ENCODE data around the gene CLECL1. TPM values are rescaled to one million over a fixed set of nuclear protein-coding genes. Genes with fewer than 3 reads are reported as not detected.
"Not testable (repeated sequence)": the region's sequence is repeated elsewhere in the genome, so short reads cannot be mapped to it uniquely, and the experiment has no call there.

The CLECL1 gene
- total RNA-seq, 1 donor from 2014 or later = not detected

DNA sequence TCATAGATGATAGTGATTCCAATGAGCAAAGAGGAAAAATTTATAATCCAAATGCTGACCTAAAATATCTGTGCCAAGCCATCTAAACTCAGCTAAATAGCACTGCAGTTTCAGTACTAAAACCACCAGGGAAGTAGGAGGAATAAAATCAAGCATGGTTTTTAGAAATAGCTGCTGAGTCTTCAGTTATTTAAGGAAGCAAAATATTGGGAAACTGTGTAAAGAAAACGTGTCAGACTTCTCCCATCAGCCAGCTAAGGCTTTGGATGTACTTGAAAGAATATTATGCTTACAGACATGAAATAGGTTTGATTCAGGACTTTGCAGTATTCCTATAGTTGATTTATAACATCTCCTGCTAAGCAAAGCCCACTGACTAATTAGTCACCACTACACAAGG lies 38.7 kb downstream of the CLECL1 start:
- no peak for DNase-seq

GRCh38 chr12:9692909-9693308 lies 40.0 kb downstream of the CLECL1 start:
- DNase-seq = no peak

DNA sequence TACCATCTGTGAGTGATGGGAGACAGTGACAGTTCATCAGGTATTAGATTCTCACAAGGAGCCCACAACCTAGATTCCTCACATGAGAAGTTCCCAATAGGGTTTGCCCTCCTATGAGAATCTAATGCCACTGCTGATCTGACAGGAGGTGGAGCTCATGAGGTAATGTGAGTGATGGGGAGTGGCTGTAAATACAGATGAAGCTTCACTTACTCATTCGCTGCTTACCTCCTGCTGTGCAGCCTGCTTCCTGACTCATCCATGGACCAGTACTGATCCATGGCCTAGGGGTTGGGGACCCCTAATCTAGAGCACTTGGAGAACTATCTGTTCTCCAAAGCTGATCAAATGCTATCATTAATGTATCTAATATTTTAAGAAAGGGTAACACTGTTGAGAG lies 45.7 kb downstream of the CLECL1 start:
- no peak for DNase-seq

DNA sequence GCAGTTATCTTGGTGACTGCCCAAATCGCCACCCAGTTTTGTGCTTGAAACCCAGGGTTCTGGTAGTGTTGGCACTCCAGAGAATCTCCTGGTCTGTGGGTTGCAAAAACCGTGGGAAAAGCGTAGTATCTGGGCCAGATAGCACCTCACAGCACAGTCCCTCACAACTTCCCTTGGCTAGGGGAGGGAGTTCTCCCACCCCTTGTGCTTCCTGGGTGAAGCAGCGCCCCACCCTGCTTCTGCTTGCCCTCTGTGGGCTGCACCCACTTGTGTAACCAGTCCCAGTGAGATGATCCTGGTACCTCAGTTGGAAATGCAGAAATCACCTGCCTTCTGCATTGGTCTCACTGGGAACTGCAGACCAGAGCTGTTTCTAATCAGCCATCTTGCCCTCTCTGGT lies 47.0 kb downstream of the CLECL1 start:
- DNase-seq = no peak

DNA sequence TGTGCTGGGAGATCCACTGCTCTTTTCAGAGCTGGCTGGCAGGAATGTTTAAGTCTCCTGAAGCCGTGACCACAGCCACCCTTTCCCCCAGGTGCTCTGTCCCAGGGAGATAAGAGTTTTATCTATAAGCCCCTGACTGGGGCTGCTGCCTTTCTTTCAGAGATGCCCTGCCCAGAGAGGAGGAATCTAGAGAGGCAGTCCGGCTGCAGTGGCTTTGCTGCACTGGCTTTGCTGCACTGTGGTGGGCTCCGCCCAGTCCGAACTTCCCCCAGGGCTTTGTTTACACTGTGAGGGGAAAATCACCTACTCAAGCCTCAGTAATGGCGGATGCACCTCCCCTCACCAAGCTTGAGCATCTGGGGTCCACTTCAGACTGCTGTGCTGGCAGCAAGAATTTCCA lies 47.5 kb downstream of the CLECL1 start:
- DNase-seq = not testable (repeated sequence)

DNA sequence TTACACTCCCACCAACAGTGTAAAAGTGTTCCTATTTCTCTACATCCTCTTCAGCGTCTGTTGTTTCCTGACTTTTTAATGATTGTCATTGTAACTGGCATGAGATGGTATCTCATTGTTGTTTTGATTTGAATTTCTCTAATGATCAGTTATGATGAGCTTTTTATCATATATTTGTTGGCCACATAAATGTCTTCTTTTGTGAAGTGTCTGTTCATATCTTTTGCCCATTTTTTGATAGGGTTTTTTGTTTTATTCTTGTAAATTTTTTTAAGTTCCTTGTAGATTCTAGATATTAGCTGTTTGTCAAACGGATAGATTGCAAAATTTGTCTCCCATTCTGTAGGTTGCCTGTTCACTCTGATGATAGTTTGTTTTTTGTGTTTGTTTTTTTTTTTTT lies 49.9 kb downstream of the CLECL1 start:
- DNase-seq = not testable (repeated sequence)

DNA sequence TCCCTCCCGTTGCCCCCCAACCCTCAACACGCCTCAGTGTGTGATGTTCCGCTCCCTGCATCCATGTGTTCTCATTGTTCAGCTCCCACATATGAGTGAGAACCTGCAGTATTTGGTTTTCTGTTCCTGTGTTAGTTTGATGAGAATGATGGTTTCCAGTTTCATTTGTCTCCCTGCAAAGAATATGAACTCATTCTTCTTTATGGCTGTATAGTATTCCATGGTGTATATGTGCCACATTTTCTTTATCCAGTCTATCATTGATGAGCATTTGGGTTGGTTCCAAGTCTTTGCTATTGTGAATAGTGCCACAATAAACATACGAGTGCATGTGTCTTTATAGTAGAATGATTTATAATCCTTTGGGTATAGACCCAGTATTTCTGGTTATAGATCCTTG lies 50.4 kb downstream of the CLECL1 start:
- not testable (repeated sequence) for DNase-seq

- no peak for DNase-seq
Measured at GRCh38 chr12:9674226-9674590, 58.7 kb downstream of the CLECL1 start.

GRCh38 chr12:9673404-9674225 lies 59.3 kb downstream of the CLECL1 start:
- DNase-seq = peak; percentile 92

Other genes with a start within 250 kb of the CLECL1 start
- not detected in 2 replicates for gene KLRB1, start 125.2 kb downstream of the CLECL1 start, total RNA-seq
- 1.2 and 2.4 TPM in 2 replicates for gene CLEC2D, start 63.4 kb downstream of the CLECL1 start, total RNA-seq
- gene CD69, start 27.8 kb upstream of the CLECL1 start, total RNA-seq = 0.23 and 1.5 TPM in 2 replicates
- not detected in 2 replicates for gene KLRF1, start 94.4 kb upstream of the CLECL1 start, total RNA-seq
- gene CLEC2B, start 136.3 kb upstream of the CLECL1 start, total RNA-seq = 39.9 and 78.8 TPM in 2 replicates
- not detected in 2 replicates for gene KLRF2, start 148.4 kb upstream of the CLECL1 start, total RNA-seq
- gene CLEC2A, start 199.3 kb upstream of the CLECL1 start, total RNA-seq = not detected in 2 replicates
- not detected in 2 replicates for gene CLEC12A, start 238.3 kb upstream of the CLECL1 start, total RNA-seq